Panc1 (cell line): ENCODE measurements around the gene USP24. TPM values are rescaled to one million over a fixed set of nuclear protein-coding genes. Genes with fewer than 3 reads are reported as not detected.

ENCODE experiments used
- ATAC-seq: fragments of 200-7000 bp; cut with Tn5 transposase; 2 replicates; pipeline ENCODE4 v1.9.1; 2020; ENCODE audit warnings: mild to moderate bottlenecking, moderate library complexity
- BruUV-seq: library from RNA; stranded (reverse); fragments of 400-500 nt; replicated peaks from 2 replicates; lab custom pipeline; 2021; lab: Mats Ljungman, UMichigan
- CTCF ChIA-PET: fragments of 300-600 bp; sonication (Branson Sonifier 250); formaldehyde crosslinking; loops from one replicate; lab custom pipeline; 2022; ENCODE audit warnings: antibody characterized with exemption; lab: Charles Lee
- POLR2A ChIA-PET: fragments of 300-600 bp; sonication (Branson Sonifier 250); formaldehyde crosslinking; loops from one replicate; lab custom pipeline; 2022; ENCODE audit warnings: antibody characterized with exemption; lab: Charles Lee
- DNase-seq: peaks from one replicate; pipeline ENCODE4 v3.0.0-alpha.2; 2010; ENCODE audit warnings: low read depth, low spot score
- H3K27ac ChIP-seq: 2 replicates; pipeline ENCODE4 v1.5.1; 2011; ENCODE audit warnings: mild to moderate bottlenecking, low read length, inconsistent platforms
- H3K27me3 ChIP-seq: fragments of 200-500 bp; sonication (Bioruptor generic); 2 replicates; pipeline ENCODE4 v1.6.0; 2014; ENCODE audit warnings: low read length, inconsistent platforms; ENCODE audit not compliant: control insufficient read depth, insufficient read depth
- H3K36me3 ChIP-seq: fragments of 200-500 bp; sonication (Bioruptor generic); 2 replicates; pipeline ENCODE4 v1.5.1; 2014; ENCODE audit warnings: inconsistent platforms, mild to moderate bottlenecking, low read length, moderate library complexity; ENCODE audit not compliant: control insufficient read depth, insufficient read depth
- H3K4me1 ChIP-seq: 2 replicates; pipeline ENCODE4 v1.5.1; 2011; ENCODE audit warnings: inconsistent platforms, mild to moderate bottlenecking, low read length, moderate library complexity; ENCODE audit not compliant: control insufficient read depth, insufficient read depth
- H3K4me3 ChIP-seq, 2 experiments: 2 replicates each; pipeline ENCODE4 v1.5.1; 2011 to 2012; ENCODE audit warnings: low read depth in 2 of 2, low read length in 2 of 2, mild to moderate bottlenecking in 2 of 2, inconsistent platforms in 1 of 2, moderate library complexity in 1 of 2
- H3K9me3 ChIP-seq: fragments of 200-500 bp; sonication (Bioruptor generic); 2 replicates; pipeline ENCODE4 v1.5.1; 2014; ENCODE audit warnings: low read depth, mild to moderate bottlenecking, inconsistent platforms, low read length, moderate library complexity; ENCODE audit not compliant: control insufficient read depth, insufficient read depth
- POLR2AphosphoS5 ChIP-seq: IDR thresholded peaks from 2 replicates; pipeline ENCODE4 v1.6.1; 2012; ENCODE audit warnings: mild to moderate bottlenecking, low read depth, low read length, moderate library complexity
- SIN3A ChIP-seq: IDR thresholded peaks from 2 replicates; pipeline ENCODE4 v1.6.1; 2012; ENCODE audit warnings: low read depth, mild to moderate bottlenecking, low read length, moderate library complexity, borderline replicate concordance; ENCODE audit not compliant: insufficient read depth
- TCF7L2 ChIP-seq: IDR thresholded peaks from 2 replicates; pipeline ENCODE4 v1.6.1; 2011; ENCODE audit warnings: mild to moderate bottlenecking, low read depth, low read length, inconsistent platforms
- in situ Hi-C: cut with HindIII; loops from 2 replicates; pipeline ENCODE4 v1.10.0; 2016; ENCODE audit warnings: low sequenced_read_pairs, low pct_unique_long_range_greater_than_20kb
- intact Hi-C: fragments of 100-400 bp; cut with micrococcal nuclease; formaldehyde crosslinking; loops from one replicate; pipeline ENCODE4 v1.10.0; 2022; ENCODE audit not compliant: unreplicated experiment
- total RNA-seq: library from RNA; stranded (reverse); gene quantifications from one replicate; pipeline ENCODE4 v1.2.1, GENCODE V29; 2021; ENCODE audit not compliant: unreplicated experiment
- TF ChIP-seq, protein P1 (sequence below): fragments of 450-650 bp; IDR thresholded peaks from 2 replicates; pipeline ENCODE4 v1.5.1; 2017; ENCODE audit warnings: mild to moderate bottlenecking
- TF ChIP-seq, protein P2 (sequence below), 2 experiments: IDR thresholded peaks; 2 replicates each; pipeline ENCODE4 v1.6.1; 2011 to 2012; ENCODE audit warnings: low read depth in 2 of 2, control low read depth in 1 of 2, low read length in 1 of 2, mild to moderate bottlenecking in 1 of 2, moderate library complexity in 1 of 2; ENCODE audit not compliant: insufficient read depth in 1 of 2

Gene USP24
- total RNA-seq, 1 experiment from 2014 or later = 52.2 TPM

DNA sequence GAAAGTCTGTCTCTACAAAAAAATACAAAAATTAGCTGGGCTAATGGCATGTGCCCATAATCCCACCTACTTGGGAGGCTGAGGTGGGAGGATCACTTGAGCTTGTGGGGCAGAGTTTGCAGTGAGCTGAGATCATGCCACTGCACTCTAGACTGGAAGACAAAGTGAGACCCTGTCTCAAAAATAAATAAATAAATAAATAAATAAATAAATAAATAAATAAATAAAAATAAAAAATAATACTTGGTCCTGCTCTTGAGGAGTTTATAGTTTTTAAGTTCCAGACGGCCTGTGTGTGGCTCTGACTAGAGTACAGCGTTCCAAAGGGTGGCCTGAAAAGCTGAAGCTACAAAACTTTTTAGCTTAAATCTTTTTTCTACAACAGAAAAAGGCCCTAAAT lies 140.7 kb downstream of the USP24 start:
- CTCF ChIA-PET = no interaction called here
- Histone ChIP-seq H3K27ac (no peak overlapping the region), H3K4me1 (no peaks in the 10 kb centered on the region), H3K4me3 (no peak overlapping the region), H3K9me3 (no peaks in the 10 kb centered on the region), H3K36me3 (peaks cover 66% of the 10 kb centered on the region), H3K27me3 (no peaks in the 10 kb centered on the region)
- POLR2A ChIA-PET = no interaction called here
- no peak for ATAC-seq
- TF ChIP-seq SIN3A (no peak), TCF7L2 (no peak), POLR2AphosphoS5 (no peak)
- TF ChIP-seq, protein P1, sequence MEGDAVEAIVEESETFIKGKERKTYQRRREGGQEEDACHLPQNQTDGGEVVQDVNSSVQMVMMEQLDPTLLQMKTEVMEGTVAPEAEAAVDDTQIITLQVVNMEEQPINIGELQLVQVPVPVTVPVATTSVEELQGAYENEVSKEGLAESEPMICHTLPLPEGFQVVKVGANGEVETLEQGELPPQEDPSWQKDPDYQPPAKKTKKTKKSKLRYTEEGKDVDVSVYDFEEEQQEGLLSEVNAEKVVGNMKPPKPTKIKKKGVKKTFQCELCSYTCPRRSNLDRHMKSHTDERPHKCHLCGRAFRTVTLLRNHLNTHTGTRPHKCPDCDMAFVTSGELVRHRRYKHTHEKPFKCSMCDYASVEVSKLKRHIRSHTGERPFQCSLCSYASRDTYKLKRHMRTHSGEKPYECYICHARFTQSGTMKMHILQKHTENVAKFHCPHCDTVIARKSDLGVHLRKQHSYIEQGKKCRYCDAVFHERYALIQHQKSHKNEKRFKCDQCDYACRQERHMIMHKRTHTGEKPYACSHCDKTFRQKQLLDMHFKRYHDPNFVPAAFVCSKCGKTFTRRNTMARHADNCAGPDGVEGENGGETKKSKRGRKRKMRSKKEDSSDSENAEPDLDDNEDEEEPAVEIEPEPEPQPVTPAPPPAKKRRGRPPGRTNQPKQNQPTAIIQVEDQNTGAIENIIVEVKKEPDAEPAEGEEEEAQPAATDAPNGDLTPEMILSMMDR = no peak
- TF ChIP-seq, protein P2, sequence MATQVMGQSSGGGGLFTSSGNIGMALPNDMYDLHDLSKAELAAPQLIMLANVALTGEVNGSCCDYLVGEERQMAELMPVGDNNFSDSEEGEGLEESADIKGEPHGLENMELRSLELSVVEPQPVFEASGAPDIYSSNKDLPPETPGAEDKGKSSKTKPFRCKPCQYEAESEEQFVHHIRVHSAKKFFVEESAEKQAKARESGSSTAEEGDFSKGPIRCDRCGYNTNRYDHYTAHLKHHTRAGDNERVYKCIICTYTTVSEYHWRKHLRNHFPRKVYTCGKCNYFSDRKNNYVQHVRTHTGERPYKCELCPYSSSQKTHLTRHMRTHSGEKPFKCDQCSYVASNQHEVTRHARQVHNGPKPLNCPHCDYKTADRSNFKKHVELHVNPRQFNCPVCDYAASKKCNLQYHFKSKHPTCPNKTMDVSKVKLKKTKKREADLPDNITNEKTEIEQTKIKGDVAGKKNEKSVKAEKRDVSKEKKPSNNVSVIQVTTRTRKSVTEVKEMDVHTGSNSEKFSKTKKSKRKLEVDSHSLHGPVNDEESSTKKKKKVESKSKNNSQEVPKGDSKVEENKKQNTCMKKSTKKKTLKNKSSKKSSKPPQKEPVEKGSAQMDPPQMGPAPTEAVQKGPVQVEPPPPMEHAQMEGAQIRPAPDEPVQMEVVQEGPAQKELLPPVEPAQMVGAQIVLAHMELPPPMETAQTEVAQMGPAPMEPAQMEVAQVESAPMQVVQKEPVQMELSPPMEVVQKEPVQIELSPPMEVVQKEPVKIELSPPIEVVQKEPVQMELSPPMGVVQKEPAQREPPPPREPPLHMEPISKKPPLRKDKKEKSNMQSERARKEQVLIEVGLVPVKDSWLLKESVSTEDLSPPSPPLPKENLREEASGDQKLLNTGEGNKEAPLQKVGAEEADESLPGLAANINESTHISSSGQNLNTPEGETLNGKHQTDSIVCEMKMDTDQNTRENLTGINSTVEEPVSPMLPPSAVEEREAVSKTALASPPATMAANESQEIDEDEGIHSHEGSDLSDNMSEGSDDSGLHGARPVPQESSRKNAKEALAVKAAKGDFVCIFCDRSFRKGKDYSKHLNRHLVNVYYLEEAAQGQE (IDR thresholded peaks at IDR 0.05; ENCODE audit: insufficient read depth in 1 of 2, low read depth in 2 of 2, low read length in 1 of 2) = no peak
- no TSS peak for BruUV-seq
- DNase-seq = no peak
- in situ Hi-C loops (no loop called here), intact Hi-C loops (no loop called here)

DNA sequence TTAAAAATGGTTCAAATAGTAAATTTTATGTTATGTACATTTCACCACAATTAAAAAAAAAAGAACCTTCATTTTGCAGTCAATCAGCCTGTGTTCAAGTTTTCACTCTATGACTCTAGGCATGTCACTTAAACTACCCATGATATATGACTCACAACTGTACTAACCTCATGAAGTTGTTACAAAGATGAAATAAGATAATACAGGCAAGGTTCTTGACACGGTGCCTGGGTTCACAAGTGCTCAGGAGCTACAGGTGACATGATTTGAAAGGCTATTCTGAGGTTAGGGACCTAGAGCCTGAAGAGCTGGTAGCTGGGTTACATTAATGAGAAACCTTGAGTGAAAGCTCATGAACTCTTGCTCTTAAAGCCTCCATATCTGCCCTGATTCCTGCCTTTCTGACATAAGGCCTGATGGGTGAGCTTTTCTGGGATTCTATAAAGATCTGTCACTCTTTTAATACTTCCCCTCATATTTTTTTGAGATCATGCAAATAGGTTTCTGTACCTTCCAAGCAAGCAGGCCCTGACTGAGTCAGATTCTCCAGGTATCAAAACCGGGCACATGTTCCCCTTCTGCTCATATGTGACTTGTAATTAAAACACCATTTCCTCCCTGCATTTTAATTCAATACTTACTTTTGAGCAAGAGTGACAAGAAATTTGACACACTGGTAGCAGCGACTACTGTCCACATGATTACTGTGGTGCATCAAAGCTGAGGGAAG lies 141.8 kb downstream of the USP24 start:
- TF ChIP-seq TCF7L2 = no peak
- TF ChIP-seq SIN3A = no peak
- TF ChIP-seq, protein P2 (IDR thresholded peaks at IDR 0.05; ENCODE audit: insufficient read depth in 1 of 2, low read depth in 2 of 2, low read length in 1 of 2) = no peak
- no peak for TF ChIP-seq POLR2AphosphoS5
- TF ChIP-seq, protein P1 = no peak
- H3K27me3 ChIP-seq = no peaks in the 10 kb centered on the region
- ATAC-seq = no peak
- H3K9me3 ChIP-seq = no peaks in the 10 kb centered on the region
- H3K4me3 ChIP-seq = no peak overlapping the region
- no peak for DNase-seq
- in situ Hi-C loops = no loop called here
- intact Hi-C loops = no loop called here
- peaks cover 62% of the 10 kb centered on the region for H3K36me3 ChIP-seq
- no peak overlapping the region for H3K27ac ChIP-seq
- ChIA-PET POLR2A (no interaction called here), CTCF (interaction anchor here (0.7 kb wide), 1 partner anchor 128 kb away, joined by 9 read pairs; no protein-coding TSS in a partner anchor)
- H3K4me1 ChIP-seq = no peaks in the 10 kb centered on the region
- BruUV-seq = no TSS peak
